H1 (cell line): ENCODE measurements around the gene CRTC3. TPM values are rescaled to one million over a fixed set of nuclear protein-coding genes. Genes with fewer than 3 reads are reported as not detected.

Experiments
- BCL11A ChIP-seq, 2 experiments: IDR thresholded peaks; one replicate each; pipeline ENCODE4 v1.6.1; 2011; ENCODE audit warnings: low read depth in 2 of 2, low read length in 2 of 2, mild to moderate bottlenecking in 2 of 2
- HDAC6 ChIP-seq: IDR thresholded peaks from one replicate; pipeline ENCODE4 v1.7.1; 2012; ENCODE audit warnings: low read depth, mild to moderate bottlenecking, inconsistent platforms, low read length, moderate library complexity
- polyA plus RNA-seq, 7 experiments: library from polyadenylated mRNA; depleted of rRNA in 3 of 7; stranded (reverse) in 5 of 7; unstranded in 2 of 7; fragments of >200 nt in 5 of 7; fragments of 200-250 nt in 2 of 7; gene quantifications; 1 replicate in 5 of 7; 2 replicates in 1 of 7; 4 replicates in 1 of 7; pipeline versions ENCODE4 v1.2.1 to v1.2.3, GENCODE V29; 2011 to 2013; ENCODE audit warnings: missing spikeins in 2 of 7, mixed read lengths in 2 of 7
- total RNA-seq: library from RNA; stranded (reverse); fragmentation: NEBNext Ultra II Directional; extraction: Animal tissue kit (Norgen Biotek cat#: 25700); gene quantifications from 2 replicates; pipeline ENCODE4 v1.2.1, GENCODE V29; 2021

The CRTC3 gene
- total and polyA plus RNA-seq, 2 of the 8 experiments (the other 6 are each of a cell fraction or from before 2014, with no cell fraction given), result 5.0 to 5.3 TPM

DNA sequence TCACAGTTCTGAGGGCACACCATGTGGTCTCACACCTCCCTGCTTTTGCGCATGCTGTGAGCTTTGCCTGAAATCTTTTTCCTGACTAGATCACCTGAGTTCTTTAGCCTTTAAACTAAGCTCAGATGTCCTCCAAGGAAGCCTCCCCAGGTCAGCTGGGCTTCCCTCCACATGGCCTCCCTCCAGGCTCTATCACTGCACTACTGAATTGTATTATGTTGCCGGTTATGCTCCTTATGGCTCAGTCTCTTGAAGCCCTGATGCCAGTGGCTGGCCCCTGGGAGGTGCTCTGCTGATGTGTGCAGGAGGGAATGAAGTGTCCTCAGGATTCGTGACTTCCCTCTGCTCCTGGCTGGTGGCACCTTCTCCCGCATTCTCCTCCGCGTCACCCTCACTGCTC is 94.1 kb downstream of the CRTC3 start (continued):
- TF ChIP-seq BCL11A (IDR thresholded peaks at IDR 0.05; ENCODE audit: low read depth in 2 of 2, low read length in 2 of 2) (no peak), HDAC6 (no peak)
